Measurements from ENCODE around the gene MCM3AP. TPM values are rescaled to one million over a fixed set of nuclear protein-coding genes. Genes with fewer than 3 reads are reported as not detected.
"Not testable (repeated sequence)": the region's sequence is repeated elsewhere in the genome, so short reads cannot be mapped to it uniquely, and the experiment has no call there.

MCM3AP gene
- total RNA-seq, 1 donor from 2014 or later = 58.8 TPM

DNA sequence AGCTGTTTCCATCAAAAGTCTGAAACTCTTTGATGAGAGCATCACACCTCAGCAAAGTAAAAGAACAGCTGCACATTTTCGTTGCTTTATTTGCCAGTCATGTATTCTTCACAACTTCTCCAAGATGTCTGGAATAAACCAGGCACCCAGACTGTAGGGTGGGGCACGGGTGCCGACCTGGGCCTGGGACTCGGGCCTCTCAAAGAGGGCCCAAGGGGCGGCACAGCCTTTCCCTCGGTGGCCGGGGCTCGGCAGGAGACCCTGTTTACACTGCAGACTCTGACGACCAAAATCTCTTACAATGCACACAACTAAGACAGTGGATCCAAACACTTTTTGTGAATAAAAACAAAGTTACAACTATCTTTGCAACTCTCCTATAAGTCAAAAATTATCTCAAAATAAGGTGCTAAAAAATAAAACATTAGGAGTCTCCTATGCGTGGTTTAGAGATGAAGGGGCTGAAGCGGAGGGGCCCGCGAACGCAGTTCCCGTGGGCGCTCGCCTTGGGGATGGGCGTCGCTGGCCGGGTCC lies 57.5 kb downstream of the MCM3AP start:
- H3K4me1 ChIP-seq = peaks cover 67% of the 10 kb centered on the region

DNA sequence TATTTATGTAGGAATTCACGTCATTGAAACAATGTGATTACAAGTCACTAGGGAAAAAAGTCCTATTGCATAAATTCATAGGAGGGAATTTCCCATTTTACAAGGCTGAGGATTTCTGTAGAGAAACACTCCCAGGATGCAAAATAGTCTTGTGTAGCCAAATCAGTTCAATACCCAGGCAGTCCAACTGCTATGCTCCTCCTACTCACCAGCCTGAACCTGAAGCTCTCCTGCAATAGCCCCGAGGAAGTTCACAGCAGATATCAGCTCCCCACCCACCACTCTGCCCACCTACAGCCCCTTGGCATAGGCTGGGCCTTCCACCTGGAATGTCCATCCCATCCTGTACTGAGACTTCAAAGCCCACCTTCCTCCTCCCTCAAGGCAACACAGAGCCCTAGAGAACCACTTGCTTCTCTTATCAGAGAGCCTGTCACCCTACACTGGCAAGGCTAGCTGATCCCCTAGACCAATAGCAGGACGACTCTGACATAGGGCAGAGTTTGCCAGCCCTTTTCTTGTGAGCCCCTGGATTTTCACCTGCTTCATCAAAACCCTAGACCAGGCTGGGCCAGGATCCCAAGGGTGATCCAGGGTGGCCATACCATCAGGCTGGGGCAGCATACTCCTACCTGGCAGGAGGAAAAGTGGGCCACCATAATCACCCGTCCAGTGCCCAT lies 58.4 kb downstream of the MCM3AP start:
- DNase-seq = no peak
- intact Hi-C loops (cut with micrococcal nuclease) = no loop called here
- H3K4me1 ChIP-seq = peaks cover 75% of the 10 kb centered on the region

More for the DNA sequence above, 57.5 kb downstream of the MCM3AP start:
- no peaks in the 10 kb centered on the region for H3K9me3 ChIP-seq (replicated peaks)
- no peaks in the 10 kb centered on the region for H3K27me3 ChIP-seq (ENCODE audit: low read depth)
- intact Hi-C loops (cut with micrococcal nuclease) = no loop called here
- DNase-seq = no peak
- H3K4me3 ChIP-seq = peak overlapping the region; percentile 99
- peaks cover 9% of the 10 kb centered on the region for H3K36me3 ChIP-seq
- TF ChIP-seq, protein P1, sequence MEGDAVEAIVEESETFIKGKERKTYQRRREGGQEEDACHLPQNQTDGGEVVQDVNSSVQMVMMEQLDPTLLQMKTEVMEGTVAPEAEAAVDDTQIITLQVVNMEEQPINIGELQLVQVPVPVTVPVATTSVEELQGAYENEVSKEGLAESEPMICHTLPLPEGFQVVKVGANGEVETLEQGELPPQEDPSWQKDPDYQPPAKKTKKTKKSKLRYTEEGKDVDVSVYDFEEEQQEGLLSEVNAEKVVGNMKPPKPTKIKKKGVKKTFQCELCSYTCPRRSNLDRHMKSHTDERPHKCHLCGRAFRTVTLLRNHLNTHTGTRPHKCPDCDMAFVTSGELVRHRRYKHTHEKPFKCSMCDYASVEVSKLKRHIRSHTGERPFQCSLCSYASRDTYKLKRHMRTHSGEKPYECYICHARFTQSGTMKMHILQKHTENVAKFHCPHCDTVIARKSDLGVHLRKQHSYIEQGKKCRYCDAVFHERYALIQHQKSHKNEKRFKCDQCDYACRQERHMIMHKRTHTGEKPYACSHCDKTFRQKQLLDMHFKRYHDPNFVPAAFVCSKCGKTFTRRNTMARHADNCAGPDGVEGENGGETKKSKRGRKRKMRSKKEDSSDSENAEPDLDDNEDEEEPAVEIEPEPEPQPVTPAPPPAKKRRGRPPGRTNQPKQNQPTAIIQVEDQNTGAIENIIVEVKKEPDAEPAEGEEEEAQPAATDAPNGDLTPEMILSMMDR (IDR thresholded peaks at IDR 0.05; ENCODE audit: borderline replicate concordance) = no peak
- H3K27ac ChIP-seq (replicated peaks) = peak overlapping the region; percentile 95

DNA sequence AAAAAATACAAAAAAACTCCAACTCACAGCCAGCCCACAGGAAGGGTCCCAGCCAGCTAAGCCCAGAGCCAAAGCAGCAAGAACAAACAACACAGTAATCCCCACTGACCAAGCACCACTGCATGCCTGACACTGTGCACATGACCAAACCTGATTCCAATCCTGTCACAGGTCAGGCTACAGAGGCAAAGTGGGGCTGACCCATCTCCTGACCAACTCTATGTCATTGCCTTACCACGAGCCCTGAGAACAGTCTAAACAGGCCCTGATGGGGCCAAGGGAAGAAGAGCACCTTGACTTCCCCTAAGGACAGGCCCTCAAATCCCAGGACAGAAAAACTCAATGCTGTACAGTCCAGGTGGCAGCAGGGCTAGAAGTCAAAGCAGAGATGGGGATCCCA lies 59.3 kb downstream of the MCM3AP start:
- peak overlapping the region; percentile 95 for H3K27ac ChIP-seq (replicated peaks)
- peaks cover 83% of the 10 kb centered on the region for H3K4me1 ChIP-seq
- peaks cover 15% of the 10 kb centered on the region for H3K36me3 ChIP-seq
- peak overlapping the region; percentile 99 for H3K4me3 ChIP-seq
- intact Hi-C loops (cut with micrococcal nuclease) = no loop called here
- H3K27me3 ChIP-seq (ENCODE audit: low read depth) = no peaks in the 10 kb centered on the region
- TF ChIP-seq, protein P1 (IDR thresholded peaks at IDR 0.05; ENCODE audit: borderline replicate concordance) = no peak
- DNase-seq = no peak
- no peaks in the 10 kb centered on the region for H3K9me3 ChIP-seq (replicated peaks)

More for the DNA sequence above, 58.4 kb downstream of the MCM3AP start:
- TF ChIP-seq, protein P1 (IDR thresholded peaks at IDR 0.05; ENCODE audit: borderline replicate concordance) = no peak
- Histone ChIP-seq H3K36me3 (peaks cover 16% of the 10 kb centered on the region), H3K9me3 (replicated peaks) (no peaks in the 10 kb centered on the region), H3K4me3 (peak overlapping the region; percentile 99), H3K27ac (replicated peaks) (peak overlapping the region; percentile 95), H3K27me3 (ENCODE audit: low read depth) (no peaks in the 10 kb centered on the region)

DNA sequence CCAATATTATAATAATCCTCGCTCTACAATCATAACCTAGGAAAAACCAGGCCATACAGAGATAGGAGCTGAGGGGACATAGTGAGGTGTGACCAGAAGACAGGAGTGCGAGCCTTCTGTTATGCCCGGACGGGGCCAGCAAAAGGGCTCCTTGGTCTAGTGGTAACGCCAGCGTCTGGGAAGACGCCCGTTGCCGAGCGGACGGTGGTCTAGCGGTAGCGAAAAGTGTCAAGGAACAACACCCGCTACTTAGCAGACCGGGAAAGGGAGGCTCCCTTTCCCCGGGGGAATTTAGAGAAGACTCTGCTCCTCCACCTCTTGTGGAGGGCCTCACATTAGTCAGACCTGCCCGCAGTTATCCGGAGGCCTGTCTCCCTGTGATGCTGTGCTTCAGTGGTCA lies 61.8 kb downstream of the MCM3AP start:
- H3K9me3 ChIP-seq (replicated peaks); H3K27ac ChIP-seq (replicated peaks); intact Hi-C loops (cut with micrococcal nuclease); DNase-seq; H3K27me3 ChIP-seq (ENCODE audit: low read depth); H3K4me3 ChIP-seq: not testable (repeated sequence)
- Histone ChIP-seq H3K36me3 (peaks cover 37% of the 10 kb centered on the region), H3K4me1 (peaks cover 84% of the 10 kb centered on the region)

DNA sequence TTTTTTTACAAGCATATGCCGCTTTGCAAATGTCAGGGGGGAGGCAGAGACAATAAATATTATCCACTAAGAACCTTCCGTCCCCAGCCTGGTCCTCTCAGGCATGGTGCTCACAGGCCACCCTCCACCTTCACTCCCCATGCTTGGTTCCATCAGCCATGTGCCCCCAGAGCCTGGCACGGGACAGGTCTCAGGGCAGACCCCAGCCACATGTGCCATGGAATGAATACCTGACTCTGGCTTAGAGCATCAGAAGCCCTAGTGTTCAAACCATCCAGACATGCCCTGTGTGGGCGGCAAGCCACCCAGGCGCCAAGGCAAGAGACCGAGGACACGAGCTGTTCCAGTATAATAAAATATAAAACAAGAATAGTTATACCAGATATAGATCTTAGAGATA lies 62.2 kb downstream of the MCM3AP start:
- Histone ChIP-seq H3K36me3 (peaks cover 37% of the 10 kb centered on the region), H3K4me1 (peaks cover 80% of the 10 kb centered on the region)
- intact Hi-C loops (cut with micrococcal nuclease) = no loop called here

More for the DNA sequence above, 62.2 kb downstream of the MCM3AP start:
- H3K27ac ChIP-seq (replicated peaks) = peak overlapping the region; percentile 76
- no peaks in the 10 kb centered on the region for H3K9me3 ChIP-seq (replicated peaks)
- no peaks in the 10 kb centered on the region for H3K27me3 ChIP-seq (ENCODE audit: low read depth)
- DNase-seq = no peak
- TF ChIP-seq, protein P1 (IDR thresholded peaks at IDR 0.05; ENCODE audit: borderline replicate concordance) = no peak
- no peak overlapping the region for H3K4me3 ChIP-seq

Data from left ventricle myocardium inferior (tissue), 1 donor.